LNCaP clone FGC (cell line): ENCODE measurements around the gene RAB1A.

Experiments used
- DNase-seq: peaks from one replicate; pipeline ENCODE4 v3.0.0-alpha.2; 2011; ENCODE audit warnings: low read depth
- H3K4me3 ChIP-seq: 2 replicates; pipeline ENCODE4 v1.5.1; 2011; ENCODE audit warnings: mild to moderate bottlenecking, low read depth, low read length, control low read depth
- TF ChIP-seq, protein P1 (sequence below): IDR thresholded peaks from 2 replicates; pipeline ENCODE4 v1.5.1; 2012; ENCODE audit warnings: mild to moderate bottlenecking; ENCODE audit not compliant: control insufficient read depth, insufficient read depth; ENCODE audit errors: extremely low read depth

RAB1A gene

DNA sequence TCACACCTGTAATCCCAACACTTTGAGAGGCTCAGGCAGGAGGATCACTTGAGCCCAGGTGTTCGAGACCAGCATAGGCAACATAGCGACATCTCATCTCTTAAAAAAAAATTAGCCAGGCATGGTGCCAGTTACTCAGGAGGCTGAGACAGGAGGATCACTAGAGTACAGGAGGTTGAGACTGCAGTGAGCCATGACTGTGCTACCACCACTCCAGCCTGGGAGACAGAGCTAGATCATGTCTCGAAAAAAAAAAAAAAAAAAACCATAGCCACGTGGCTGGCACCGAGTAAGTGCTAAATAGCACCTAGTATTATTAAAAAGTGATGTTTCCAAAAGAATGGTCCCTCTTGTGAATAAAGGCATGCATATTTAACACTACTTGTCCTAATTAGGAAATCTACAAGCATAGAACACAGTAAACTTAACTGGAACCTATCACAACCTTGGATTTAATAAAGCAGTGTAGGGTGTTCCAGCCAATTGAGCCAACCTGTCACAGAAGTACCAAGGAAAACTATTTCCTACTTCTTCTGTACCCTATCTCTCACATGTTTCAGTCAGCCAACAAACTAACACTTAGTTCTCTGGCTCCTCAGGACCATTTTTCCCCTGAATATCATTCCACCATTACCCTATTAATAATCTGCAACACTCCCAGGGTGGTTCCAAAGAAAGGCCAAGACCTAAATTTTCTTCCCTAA, 8.8 kb downstream of the RAB1A start:
- DNase-seq, result no peak
- TF ChIP-seq, protein P1, sequence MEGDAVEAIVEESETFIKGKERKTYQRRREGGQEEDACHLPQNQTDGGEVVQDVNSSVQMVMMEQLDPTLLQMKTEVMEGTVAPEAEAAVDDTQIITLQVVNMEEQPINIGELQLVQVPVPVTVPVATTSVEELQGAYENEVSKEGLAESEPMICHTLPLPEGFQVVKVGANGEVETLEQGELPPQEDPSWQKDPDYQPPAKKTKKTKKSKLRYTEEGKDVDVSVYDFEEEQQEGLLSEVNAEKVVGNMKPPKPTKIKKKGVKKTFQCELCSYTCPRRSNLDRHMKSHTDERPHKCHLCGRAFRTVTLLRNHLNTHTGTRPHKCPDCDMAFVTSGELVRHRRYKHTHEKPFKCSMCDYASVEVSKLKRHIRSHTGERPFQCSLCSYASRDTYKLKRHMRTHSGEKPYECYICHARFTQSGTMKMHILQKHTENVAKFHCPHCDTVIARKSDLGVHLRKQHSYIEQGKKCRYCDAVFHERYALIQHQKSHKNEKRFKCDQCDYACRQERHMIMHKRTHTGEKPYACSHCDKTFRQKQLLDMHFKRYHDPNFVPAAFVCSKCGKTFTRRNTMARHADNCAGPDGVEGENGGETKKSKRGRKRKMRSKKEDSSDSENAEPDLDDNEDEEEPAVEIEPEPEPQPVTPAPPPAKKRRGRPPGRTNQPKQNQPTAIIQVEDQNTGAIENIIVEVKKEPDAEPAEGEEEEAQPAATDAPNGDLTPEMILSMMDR, result no peak
- H3K4me3 ChIP-seq, result no peak overlapping the region

DNA sequence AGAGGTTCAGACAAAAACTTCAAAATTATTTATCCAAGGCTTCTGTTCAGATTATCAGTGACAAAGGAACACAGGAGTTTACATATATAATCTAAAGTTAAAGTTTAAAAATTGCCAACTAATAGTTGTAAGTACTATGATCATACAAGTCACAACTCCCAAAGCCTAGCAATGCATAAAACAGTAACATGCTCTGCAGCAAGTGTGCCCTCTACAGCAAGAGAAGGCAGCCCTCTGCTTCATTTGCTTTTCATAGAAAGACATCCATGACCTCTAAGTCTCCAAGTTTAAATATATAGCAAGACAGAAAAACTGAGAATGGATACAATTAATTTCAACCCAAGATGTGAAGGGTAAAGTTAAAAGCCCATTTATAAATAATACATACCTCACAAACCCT, 13.3 kb downstream of the RAB1A start:
- no peak for DNase-seq
- no peak overlapping the region for H3K4me3 ChIP-seq
- TF ChIP-seq, protein P1, result no peak

- no peak for DNase-seq
- H3K4me3 ChIP-seq, result no peak overlapping the region
- TF ChIP-seq, protein P1, result no peak
These were observed 15.0 kb downstream of the RAB1A start for GRCh38 chr2:65114921-65115320.

GRCh38 chr2:65113816-65114215, 16.1 kb downstream of the RAB1A start:
- H3K4me3 ChIP-seq, result no peak overlapping the region
- TF ChIP-seq, protein P1, result no peak
- DNase-seq, result no peak

GRCh38 chr2:65113229-65113628, 16.7 kb downstream of the RAB1A start:
- no peak overlapping the region for H3K4me3 ChIP-seq
- no peak for DNase-seq
- TF ChIP-seq, protein P1, result no peak

GRCh38 chr2:65112633-65113032, 17.3 kb downstream of the RAB1A start:
- TF ChIP-seq, protein P1, result no peak
- DNase-seq, result no peak
- no peak overlapping the region for H3K4me3 ChIP-seq

DNA sequence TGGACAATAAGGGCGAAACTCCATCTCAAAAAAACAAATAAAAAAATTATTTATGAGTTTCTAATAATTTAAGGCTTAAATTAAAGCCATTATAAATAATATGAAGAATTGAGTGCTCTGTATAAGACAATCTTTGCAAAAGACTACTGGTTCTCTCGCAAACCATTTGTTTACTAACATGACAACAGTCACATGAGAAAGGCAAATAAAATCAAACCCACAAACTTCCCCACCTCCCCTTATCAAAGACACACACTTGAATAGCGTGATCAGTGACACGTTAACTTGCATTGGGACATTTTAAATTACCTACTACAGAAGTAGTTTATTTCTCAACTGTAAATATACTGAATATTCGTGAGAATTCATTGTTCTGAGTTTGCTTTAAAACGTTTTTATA, 21.1 kb downstream of the RAB1A start:
- H3K4me3 ChIP-seq, result no peak overlapping the region
- TF ChIP-seq, protein P1, result no peak
- no peak for DNase-seq
